ENCODE results near the gene FAF2. TPM values are rescaled to one million over a fixed set of nuclear protein-coding genes. Genes with fewer than 3 reads are reported as not detected.

The FAF2 gene
- total RNA-seq, 2 donors from 2014 or later = 23.0 to 31.2 TPM

DNA sequence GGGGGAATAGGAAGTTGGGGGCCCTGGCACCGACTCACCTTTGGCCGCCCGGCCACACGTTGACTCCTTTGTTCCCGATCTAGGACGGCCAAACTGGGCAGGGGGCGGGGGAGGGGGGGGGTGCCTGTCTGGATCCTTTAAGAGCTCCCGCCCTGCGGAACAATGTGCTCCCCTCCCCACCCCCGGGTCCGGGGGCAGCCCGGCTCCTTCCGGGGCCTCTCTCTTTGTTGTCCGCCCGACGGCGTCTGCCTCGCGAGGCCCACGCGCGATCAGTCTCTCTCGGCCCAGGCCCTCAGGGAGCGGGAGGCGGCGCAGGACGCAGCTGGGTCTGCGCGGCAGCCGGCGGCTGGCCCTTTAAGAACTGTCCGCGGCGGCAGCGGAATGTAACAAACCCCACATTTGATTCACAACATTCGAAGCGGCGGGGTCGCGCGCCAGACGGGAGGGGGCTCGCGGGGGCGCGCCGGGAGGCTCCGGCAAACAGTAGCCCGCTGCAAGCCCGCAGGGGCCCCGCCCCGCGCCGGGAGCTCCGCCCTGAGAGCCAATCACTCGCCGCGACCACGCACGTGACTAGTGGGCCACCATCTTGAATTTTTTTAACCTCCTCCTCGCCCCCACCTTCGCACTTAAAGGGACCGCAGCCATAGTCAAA is 88.8 kb downstream of the FAF2 start, which contains the start of gene RNF44:
TSS of gene RNF44 (minus strand) at position 501 of the 652 bp plus-strand sequence. CDS start 4,930 bp downstream, outside the sequence.
- Histone ChIP-seq H3K4me1 (ENCODE audit: control insufficient read depth in 1 of 2, low read depth in 2 of 2) (peaks cover 32 to 45% of the 10 kb centered on the region in 2 donors), H3K27ac (peak within 1 kb of the TSS; percentile 91 to 95), H3K36me3 (no peaks in the 10 kb centered on the region), H3K9me3 (no peaks in the 10 kb centered on the region), H3K27me3 (replicated peaks; ENCODE audit: insufficient read depth) (no peaks in the 10 kb centered on the region), H3K4me3 (peak within 1 kb of the TSS; percentile 81)
- TF ChIP-seq, protein P1, sequence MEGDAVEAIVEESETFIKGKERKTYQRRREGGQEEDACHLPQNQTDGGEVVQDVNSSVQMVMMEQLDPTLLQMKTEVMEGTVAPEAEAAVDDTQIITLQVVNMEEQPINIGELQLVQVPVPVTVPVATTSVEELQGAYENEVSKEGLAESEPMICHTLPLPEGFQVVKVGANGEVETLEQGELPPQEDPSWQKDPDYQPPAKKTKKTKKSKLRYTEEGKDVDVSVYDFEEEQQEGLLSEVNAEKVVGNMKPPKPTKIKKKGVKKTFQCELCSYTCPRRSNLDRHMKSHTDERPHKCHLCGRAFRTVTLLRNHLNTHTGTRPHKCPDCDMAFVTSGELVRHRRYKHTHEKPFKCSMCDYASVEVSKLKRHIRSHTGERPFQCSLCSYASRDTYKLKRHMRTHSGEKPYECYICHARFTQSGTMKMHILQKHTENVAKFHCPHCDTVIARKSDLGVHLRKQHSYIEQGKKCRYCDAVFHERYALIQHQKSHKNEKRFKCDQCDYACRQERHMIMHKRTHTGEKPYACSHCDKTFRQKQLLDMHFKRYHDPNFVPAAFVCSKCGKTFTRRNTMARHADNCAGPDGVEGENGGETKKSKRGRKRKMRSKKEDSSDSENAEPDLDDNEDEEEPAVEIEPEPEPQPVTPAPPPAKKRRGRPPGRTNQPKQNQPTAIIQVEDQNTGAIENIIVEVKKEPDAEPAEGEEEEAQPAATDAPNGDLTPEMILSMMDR (IDR thresholded peaks at IDR 0.05) = no peak
- DNase-seq (ENCODE audit: low spot score) (peak; percentile 93), ATAC-seq (ENCODE audit: insufficient number of reproducible peaks, low FRiP score, low read depth) (peak; percentile 97)

DNA sequence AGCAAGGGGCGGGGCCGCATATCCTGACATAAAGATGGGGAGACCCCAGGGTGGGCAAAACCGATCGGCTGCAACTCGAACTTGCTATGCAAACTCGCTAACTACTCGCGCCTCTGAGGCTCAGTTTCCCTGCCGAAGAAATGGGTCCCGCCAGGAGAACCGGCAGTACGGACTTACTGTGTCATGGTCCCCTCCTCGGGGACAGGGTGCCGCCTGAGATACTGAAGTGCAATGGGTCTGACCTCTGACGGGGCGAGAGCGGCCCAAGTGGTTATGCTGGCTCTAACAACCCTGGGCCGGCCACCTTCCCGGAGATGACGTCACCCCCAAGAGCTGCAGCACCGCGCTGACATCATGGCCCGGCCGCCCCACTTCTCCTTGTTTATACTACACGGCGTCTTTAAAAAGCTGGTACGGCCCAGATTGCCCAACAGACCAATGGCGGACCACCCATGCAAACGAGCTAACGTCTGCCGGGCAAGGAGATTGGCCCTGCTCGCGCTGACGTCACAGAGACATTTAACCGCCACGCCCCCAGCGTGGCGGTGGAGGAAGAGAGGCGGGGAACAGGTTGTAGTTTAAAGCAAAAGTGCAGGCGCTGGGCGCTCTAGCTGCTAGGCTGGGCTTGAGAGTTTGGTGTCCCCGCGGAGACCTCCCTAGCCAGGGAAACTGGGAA is 89.5 kb downstream of the FAF2 start:
- peak overlapping the region; percentile 81 for H3K4me3 ChIP-seq
- ATAC-seq (ENCODE audit: insufficient number of reproducible peaks, low FRiP score, low read depth) (peak; percentile 91), DNase-seq (ENCODE audit: low spot score) (peak; percentile 99)
- TF ChIP-seq, protein P1 (IDR thresholded peaks at IDR 0.05) = no peak
- no peaks in the 10 kb centered on the region for H3K9me3 ChIP-seq
- no peaks in the 10 kb centered on the region for H3K36me3 ChIP-seq
- peak overlapping the region; percentile 91 to 95 for H3K27ac ChIP-seq
- no peaks in the 10 kb centered on the region for H3K27me3 ChIP-seq (replicated peaks; ENCODE audit: insufficient read depth)
- H3K4me1 ChIP-seq (ENCODE audit: control insufficient read depth in 1 of 2, low read depth in 2 of 2) = peaks cover 32 to 51% of the 10 kb centered on the region in 2 donors

DNA sequence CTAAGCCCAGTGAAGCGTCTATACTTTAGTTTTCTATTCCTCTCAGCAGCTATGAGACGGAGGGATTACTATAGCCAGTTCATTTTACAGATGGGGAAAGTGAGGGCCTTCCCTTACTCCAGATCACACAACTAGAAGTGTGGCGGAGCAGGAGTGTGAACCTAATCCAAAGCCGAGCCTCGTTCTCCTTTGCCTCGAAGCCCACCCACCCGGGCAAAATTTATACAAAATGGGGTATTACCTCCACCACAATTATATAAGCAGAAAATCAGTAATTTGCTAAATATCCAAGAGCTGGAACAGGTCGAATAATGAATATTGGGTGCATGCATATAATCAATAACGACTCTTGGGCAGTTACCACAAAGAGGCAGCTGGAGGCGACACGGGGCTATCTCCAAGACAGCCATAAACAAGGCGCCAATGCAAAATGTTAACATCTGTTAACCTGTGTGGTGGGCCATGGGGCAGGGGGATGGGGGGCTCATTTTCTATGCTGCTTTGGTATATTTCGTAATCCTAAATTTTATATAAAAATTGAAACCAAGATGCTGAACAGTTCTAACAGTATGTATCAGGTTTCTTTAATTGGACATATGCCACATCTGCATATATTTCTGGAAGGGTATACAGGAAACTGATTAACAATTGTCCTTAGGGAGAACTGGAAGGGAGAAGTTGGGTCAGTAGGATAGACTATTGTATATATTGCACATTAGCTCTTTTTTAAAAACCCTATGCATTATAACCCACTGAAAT is 90.2 kb downstream of the FAF2 start:
- ATAC-seq (ENCODE audit: insufficient number of reproducible peaks, low FRiP score, low read depth) = no peak
- peak overlapping the region; percentile 81 for H3K4me3 ChIP-seq
- H3K27ac ChIP-seq = peak overlapping the region; percentile 54 to 91
- H3K4me1 ChIP-seq (ENCODE audit: control insufficient read depth in 1 of 2, low read depth in 2 of 2) = peaks cover 28 to 44% of the 10 kb centered on the region in 2 donors
- H3K27me3 ChIP-seq (replicated peaks; ENCODE audit: insufficient read depth) = no peaks in the 10 kb centered on the region
- no peaks in the 10 kb centered on the region for H3K9me3 ChIP-seq
- no peak for DNase-seq (ENCODE audit: low spot score)
- no peaks in the 10 kb centered on the region for H3K36me3 ChIP-seq
- TF ChIP-seq, protein P1 (IDR thresholded peaks at IDR 0.05) = no peak

DNA sequence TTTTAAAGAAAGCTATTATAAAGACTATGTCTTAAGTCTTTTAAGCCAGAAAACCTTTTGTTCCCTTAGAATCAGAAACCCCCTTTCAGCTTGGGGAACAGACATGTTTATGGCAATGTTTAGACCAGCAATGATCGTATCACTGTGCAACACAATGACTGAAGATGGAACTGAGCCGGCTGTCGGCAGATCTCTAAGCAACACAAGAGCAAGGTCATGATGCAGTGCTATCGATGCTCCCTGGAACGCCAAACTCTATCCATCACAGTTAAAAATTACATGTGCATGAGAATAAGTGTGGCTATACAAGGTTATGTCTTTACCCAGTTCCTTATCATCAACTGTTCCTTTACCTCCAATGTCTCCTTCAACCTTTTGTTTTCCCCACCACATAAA is 90.8 kb downstream of the FAF2 start:
- no peak overlapping the region for H3K27ac ChIP-seq
- ATAC-seq (ENCODE audit: insufficient number of reproducible peaks, low FRiP score, low read depth) = no peak

More for the DNA sequence above, 90.8 kb downstream of the FAF2 start:
- TF ChIP-seq, protein P1 (IDR thresholded peaks at IDR 0.05) = no peak
- no peaks in the 10 kb centered on the region for H3K9me3 ChIP-seq
- H3K4me1 ChIP-seq (ENCODE audit: control insufficient read depth in 1 of 2, low read depth in 2 of 2) = peaks cover 22 to 38% of the 10 kb centered on the region in 2 donors
- no peak for DNase-seq (ENCODE audit: low spot score)
- no peak overlapping the region for H3K4me3 ChIP-seq
- no peaks in the 10 kb centered on the region for H3K27me3 ChIP-seq (replicated peaks; ENCODE audit: insufficient read depth)
- no peaks in the 10 kb centered on the region for H3K36me3 ChIP-seq
